PC-9 (cell line): ENCODE results near the gene PPP2R5E. TPM values are rescaled to one million over a fixed set of nuclear protein-coding genes. Genes with fewer than 3 reads are reported as not detected.

Experiments used
- BruUV-seq: library from RNA; stranded (reverse); fragments of 400-500 nt; replicated peaks from 2 replicates; lab custom pipeline; 2021; lab: Mats Ljungman, UMichigan
- CTCF ChIA-PET: fragments of 300-600 bp; sonication (Branson Sonifier 250); formaldehyde crosslinking; loops from one replicate; lab custom pipeline; 2022; ENCODE audit warnings: antibody characterized with exemption; lab: Charles Lee
- POLR2A ChIA-PET: fragments of 300-600 bp; sonication (Branson Sonifier 250); formaldehyde crosslinking; loops from one replicate; lab custom pipeline; 2022; ENCODE audit warnings: antibody characterized with exemption; ENCODE audit not compliant: unreplicated experiment; lab: Charles Lee
- DNase-seq, 2 experiments: peaks; one replicate each; pipeline versions ENCODE4 v3.0.0 to v3.0.0-alpha.2; 2015 to 2022; ENCODE audit warnings: mixed read lengths in 1 of 2
- H2AFZ ChIP-seq: fragments of 200-600 bp; sonication (generic); 2 replicates; pipeline ENCODE4 v1.8.1; 2017; ENCODE audit warnings: antibody characterized with exemption
- H3F3A ChIP-seq: fragments of 200-600 bp; sonication (generic); 2 replicates; pipeline ENCODE4 v1.8.1; 2017; ENCODE audit warnings: antibody characterized with exemption, mild to moderate bottlenecking, low read depth; ENCODE audit not compliant: insufficient read depth
- H3K27ac ChIP-seq: fragments of 200-600 bp; sonication (generic); 2 replicates; pipeline ENCODE4 v1.6.1; 2016; ENCODE audit warnings: mixed run types
- H3K27me3 ChIP-seq: fragments of 200-600 bp; sonication (generic); 2 replicates; pipeline ENCODE4 v1.6.1; 2016; ENCODE audit warnings: low read depth, mixed run types; ENCODE audit not compliant: insufficient read depth
- H3K36me3 ChIP-seq: fragments of 200-600 bp; sonication (generic); 2 replicates; pipeline ENCODE4 v1.6.1; 2016; ENCODE audit warnings: low read depth, mixed run types
- H3K4me1 ChIP-seq: fragments of 200-600 bp; sonication (generic); replicated peaks from 2 replicates; pipeline ENCODE4 v1.6.1; 2016; ENCODE audit warnings: mixed run types; ENCODE audit not compliant: insufficient read depth
- H3K4me2 ChIP-seq: fragments of 200-600 bp; sonication (generic); 2 replicates; pipeline ENCODE4 v1.6.1; 2017; ENCODE audit warnings: mixed run types
- H3K4me3 ChIP-seq: fragments of 200-600 bp; sonication (generic); 2 replicates; pipeline ENCODE4 v1.6.1; 2016; ENCODE audit warnings: mixed run types
- H3K79me2 ChIP-seq: fragments of 200-600 bp; sonication (generic); 2 replicates; pipeline ENCODE4 v1.6.1; 2017; ENCODE audit warnings: low read depth, mixed run types
- H3K9me2 ChIP-seq: fragments of 200-600 bp; sonication (generic); 2 replicates; pipeline ENCODE4 v1.8.1; 2017; ENCODE audit warnings: mild to moderate bottlenecking; ENCODE audit not compliant: insufficient read depth
- H3K9me3 ChIP-seq: fragments of 200-600 bp; sonication (generic); 2 replicates; pipeline ENCODE4 v1.8.1; 2016; ENCODE audit warnings: low read depth; ENCODE audit not compliant: insufficient read depth
- H4K20me1 ChIP-seq: fragments of 200-600 bp; sonication (generic); 2 replicates; pipeline ENCODE4 v1.8.1; 2017; ENCODE audit not compliant: insufficient read depth
- CTCF ChIP-seq: fragments of 200-600 bp; sonication (generic); conservative IDR thresholded peaks from 2 replicates; pipeline ENCODE4 v1.6.1; 2017; ENCODE audit warnings: mixed run types, antibody characterized with exemption, mild to moderate bottlenecking, moderate library complexity
- EZH2 ChIP-seq: fragments of 200-600 bp; sonication (generic); IDR thresholded peaks from 2 replicates; pipeline ENCODE4 v1.8.0; 2017; ENCODE audit warnings: antibody characterized with exemption, low read depth
- intact Hi-C: fragments of 100-400 bp; cut with micrococcal nuclease; formaldehyde crosslinking; loops from one replicate; pipeline ENCODE4 v1.10.0; 2022; ENCODE audit not compliant: unreplicated experiment
- total RNA-seq: library from RNA; stranded (reverse); gene quantifications from 2 replicates; pipeline ENCODE4 v1.2.3, GENCODE V29; 2021

PPP2R5E gene
- total RNA-seq, 1 experiment from 2014 or later: 66.4 TPM

GRCh38 chr14:63436286-63437098 lies 106.7 kb downstream of the PPP2R5E start:
- peaks cover 37% of the 10 kb centered on the region for H3K4me1 ChIP-seq
- no TSS peak for BruUV-seq

GRCh38 chr14:63435838-63436237 lies 107.3 kb downstream of the PPP2R5E start:
- Histone ChIP-seq H2AFZ (no peak overlapping the region), H3K27ac (no peak overlapping the region), H4K20me1 (no peaks in the 10 kb centered on the region; the same call in 1 of the 2 replicates), H3K4me3 (no peak overlapping the region), H3K9me2 (no peaks in the 10 kb centered on the region), H3K4me2 (no peak overlapping the region), H3K4me1 (peaks cover 37% of the 10 kb centered on the region), H3K27me3 (no peaks in the 10 kb centered on the region), H3K79me2 (peaks cover 78% of the 10 kb centered on the region), H3K9me3 (no peaks in the 10 kb centered on the region), H3K36me3 (no peaks in the 10 kb centered on the region), H3F3A (peaks cover 32% of the 10 kb centered on the region)
- TF ChIP-seq EZH2: no peak
- TF ChIP-seq CTCF: no peak
- no TSS peak for BruUV-seq
- POLR2A ChIA-PET: no interaction called here
- no peak for DNase-seq
- CTCF ChIA-PET: interaction anchor here (0.5 kb wide), 1 partner anchor 108 kb away, joined by 5 read pairs; no protein-coding TSS in a partner anchor
- intact Hi-C loops: no loop called here

More at GRCh38 chr14:63436286-63437098, 106.7 kb downstream of the PPP2R5E start:
- peaks cover 32% of the 10 kb centered on the region for H3F3A ChIP-seq
- TF ChIP-seq EZH2 (no peak), CTCF (no peak)
- H3K4me3 ChIP-seq: no peak overlapping the region
- no peaks in the 10 kb centered on the region; the same call in 1 of the 2 replicates for H4K20me1 ChIP-seq
- ChIA-PET CTCF (interaction anchor here (0.5 kb wide), 1 partner anchor 108 kb away, joined by 5 read pairs; no protein-coding TSS in a partner anchor), POLR2A (no interaction called here)
- no peak for DNase-seq
- H3K27me3 ChIP-seq: no peaks in the 10 kb centered on the region
- H3K9me3 ChIP-seq: no peaks in the 10 kb centered on the region
- H3K9me2 ChIP-seq: no peaks in the 10 kb centered on the region
- H2AFZ ChIP-seq: no peak overlapping the region
- intact Hi-C loops: no loop called here
- H3K79me2 ChIP-seq: peaks cover 72% of the 10 kb centered on the region
- H3K27ac ChIP-seq: peak overlapping the region; percentile 79
- no peaks in the 10 kb centered on the region for H3K36me3 ChIP-seq
- H3K4me2 ChIP-seq: 0 out of 2 replicates have a peak overlapping the region, but pooled peaks have one; percentile 89

- Histone ChIP-seq H3K27me3 (no peaks in the 10 kb centered on the region), H3K27ac (no peak overlapping the region), H3K36me3 (no peaks in the 10 kb centered on the region), H3K4me1 (peaks cover 37% of the 10 kb centered on the region), H3K9me3 (no peaks in the 10 kb centered on the region), H3K4me3 (no peak overlapping the region), H4K20me1 (no peaks in the 10 kb centered on the region; the same call in 1 of the 2 replicates), H2AFZ (no peak overlapping the region), H3K4me2 (no peak overlapping the region), H3K79me2 (peaks cover 79% of the 10 kb centered on the region), H3F3A (peaks cover 32% of the 10 kb centered on the region), H3K9me2 (no peaks in the 10 kb centered on the region)
- intact Hi-C loops: no loop called here
- CTCF ChIA-PET: no interaction called here
- BruUV-seq: no TSS peak
- POLR2A ChIA-PET: no interaction called here
- no peak for DNase-seq
- TF ChIP-seq CTCF (no peak), EZH2 (no peak)
Measured at GRCh38 chr14:63435204-63435603, 108.0 kb downstream of the PPP2R5E start.
